ENCODE measurements around the gene MTMR2.

MTMR2 gene

DNA sequence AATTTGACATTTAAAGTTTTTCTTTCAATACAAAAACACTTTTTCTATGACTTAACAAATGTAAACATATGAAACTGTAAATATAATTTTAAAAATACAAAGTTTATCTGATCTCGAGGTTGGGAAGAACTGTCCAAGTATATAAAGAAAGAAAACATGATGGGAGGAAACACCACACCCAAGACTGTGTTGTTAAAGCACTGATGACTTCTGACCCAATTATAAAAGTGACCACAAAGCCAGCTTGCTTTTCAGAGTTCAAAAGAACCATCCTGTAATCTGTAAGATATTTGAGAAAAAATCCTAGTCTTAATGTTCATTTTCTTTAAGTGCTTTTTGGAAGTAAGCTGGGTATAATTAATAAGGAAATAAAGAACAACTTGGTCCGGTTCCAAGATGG lies 118.0 kb downstream of the MTMR2 start:
- DNase-seq: no peak

GRCh38 chr11:95803973-95804372 lies 119.9 kb downstream of the MTMR2 start:
- DNase-seq: no peak

DNA sequence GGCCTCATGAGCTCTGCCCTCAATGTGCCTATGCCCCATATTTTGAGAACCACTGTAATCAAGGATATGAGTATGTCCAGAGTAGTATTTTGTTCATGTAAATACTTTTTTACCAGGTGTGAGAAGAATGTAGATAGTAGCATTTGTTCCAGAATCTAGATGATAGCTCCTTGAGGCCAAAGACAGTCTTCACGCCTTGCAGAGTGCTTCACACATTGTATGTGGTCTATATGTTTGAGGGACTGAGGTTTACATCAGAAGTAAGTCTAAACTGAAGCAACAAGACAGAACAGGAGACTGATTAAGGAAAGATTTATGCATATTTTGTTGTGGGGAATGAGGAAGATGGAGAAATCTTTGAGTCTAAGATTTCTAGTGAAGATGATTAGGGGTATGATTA lies 121.1 kb downstream of the MTMR2 start:
- no peak for DNase-seq

GRCh38 chr11:95800438-95800837 lies 123.5 kb downstream of the MTMR2 start:
- DNase-seq: no peak

DNA sequence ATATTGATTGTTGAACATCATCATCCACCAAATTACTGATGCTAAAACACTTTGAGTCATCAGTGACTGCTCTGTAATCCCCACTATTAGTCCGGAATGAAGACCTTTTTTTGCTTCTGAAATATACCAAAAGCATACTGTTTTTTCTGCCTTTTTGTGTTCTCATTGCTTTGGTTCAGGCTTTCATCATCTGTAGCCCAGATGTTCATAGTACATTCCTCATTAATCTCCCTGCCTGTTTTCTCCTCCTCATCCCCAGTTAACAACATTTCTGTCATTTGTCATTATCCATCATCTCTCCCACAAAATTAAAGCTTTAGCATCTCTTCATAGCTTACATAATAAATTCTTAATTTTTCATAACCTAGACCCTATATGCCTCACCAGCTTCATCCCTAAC lies 124.4 kb downstream of the MTMR2 start:
- DNase-seq: no peak

- DNase-seq: no peak
Observed at GRCh38 chr11:95796501-95796900, 127.4 kb downstream of the MTMR2 start.

DNA sequence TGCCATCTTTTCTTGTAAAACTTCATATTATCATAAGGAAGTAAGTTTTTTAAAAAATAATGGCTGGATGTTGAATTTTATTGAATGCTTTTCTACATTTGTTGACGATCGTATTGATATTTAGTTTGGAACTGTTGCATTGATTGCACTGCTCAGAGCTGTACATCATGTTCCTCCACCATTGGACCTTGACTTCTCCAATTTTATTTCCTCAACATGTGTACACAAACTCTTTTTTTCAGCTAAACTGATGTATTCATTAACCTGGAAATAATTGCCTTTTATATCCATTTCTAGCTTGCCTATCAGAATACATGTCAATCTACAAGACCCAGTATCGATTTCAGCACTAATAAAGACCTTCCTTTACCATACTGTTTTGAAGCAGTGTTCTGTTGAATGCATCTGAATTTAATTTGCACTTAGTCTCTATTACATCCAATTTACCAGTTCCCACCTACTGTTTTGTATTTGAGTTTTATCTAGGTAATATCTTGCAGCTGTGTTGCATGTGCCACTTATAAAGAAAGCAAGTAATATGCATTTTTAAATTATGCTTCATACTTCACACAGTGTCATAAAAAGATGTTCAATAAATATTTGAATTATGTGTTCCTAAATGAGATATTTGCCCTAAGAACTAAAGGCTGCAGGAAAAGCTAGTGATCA lies 128.1 kb downstream of the MTMR2 start:
- DNase-seq: no peak

DNA sequence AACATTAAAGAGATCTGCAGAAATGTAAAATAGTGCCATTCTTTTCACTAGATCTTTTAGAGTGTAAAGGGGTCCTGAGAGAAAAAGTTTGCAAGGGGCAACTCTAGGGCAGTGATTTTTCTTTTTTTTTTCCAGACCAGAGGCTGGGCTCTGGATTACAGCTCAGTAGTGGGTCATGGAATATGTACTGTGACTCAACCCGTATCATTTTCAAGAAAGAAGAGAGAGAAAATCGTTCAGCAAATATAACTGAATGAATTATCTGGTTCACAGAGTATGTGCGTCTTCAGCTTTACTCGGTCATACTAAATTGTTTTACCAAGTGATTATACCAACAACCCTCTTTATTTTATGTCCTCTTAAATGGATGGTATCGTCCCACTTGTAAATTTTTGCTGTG lies 129.8 kb downstream of the MTMR2 start:
- DNase-seq: no peak

DNA sequence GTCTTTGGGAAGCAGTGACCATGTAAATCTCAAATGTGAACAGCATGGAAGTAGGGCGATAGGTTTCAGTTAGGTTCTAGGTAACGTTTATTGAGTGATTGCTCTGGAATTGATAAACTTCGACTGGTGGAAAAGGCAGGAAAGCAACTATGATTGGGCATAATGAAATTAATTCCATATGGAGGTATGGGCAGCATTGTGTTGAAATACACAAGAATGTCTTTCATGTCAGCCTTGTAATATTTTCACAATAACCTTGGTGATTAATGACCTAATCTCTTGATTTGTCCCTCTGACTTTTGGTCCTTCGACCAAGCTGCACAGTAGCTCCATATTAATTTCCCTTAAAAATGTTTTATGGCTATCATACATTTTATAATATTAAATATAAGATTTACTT lies 130.8 kb downstream of the MTMR2 start:
- DNase-seq: no peak

- no peak for DNase-seq
Observed at GRCh38 chr11:95792700-95793099, 131.2 kb downstream of the MTMR2 start.

DNA sequence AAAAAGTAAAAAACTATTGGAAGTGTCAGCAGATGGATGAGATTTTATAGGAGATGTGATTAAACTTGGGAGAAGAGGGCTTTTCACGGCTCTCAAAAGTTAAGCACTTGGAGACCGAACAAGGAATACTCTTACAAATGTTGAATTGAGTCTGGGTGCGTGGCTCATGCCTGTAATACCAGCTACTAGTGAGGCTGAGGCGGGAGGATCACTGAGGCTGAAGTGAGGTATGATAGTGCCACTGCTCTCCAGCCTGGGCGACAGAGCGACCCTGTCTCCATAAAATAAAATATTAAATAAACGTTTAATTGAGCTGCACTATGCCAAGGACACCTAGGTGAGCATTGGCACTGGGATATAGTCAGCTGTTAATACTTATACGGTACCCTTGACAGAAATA lies 131.7 kb downstream of the MTMR2 start:
- no peak for DNase-seq

GRCh38 chr11:95791709-95792033 lies 132.2 kb downstream of the MTMR2 start:
- no peak for DNase-seq

- peak; percentile 35 to 49 for DNase-seq
Observed at GRCh38 chr11:95790933-95791708, 132.8 kb downstream of the MTMR2 start.

DNA sequence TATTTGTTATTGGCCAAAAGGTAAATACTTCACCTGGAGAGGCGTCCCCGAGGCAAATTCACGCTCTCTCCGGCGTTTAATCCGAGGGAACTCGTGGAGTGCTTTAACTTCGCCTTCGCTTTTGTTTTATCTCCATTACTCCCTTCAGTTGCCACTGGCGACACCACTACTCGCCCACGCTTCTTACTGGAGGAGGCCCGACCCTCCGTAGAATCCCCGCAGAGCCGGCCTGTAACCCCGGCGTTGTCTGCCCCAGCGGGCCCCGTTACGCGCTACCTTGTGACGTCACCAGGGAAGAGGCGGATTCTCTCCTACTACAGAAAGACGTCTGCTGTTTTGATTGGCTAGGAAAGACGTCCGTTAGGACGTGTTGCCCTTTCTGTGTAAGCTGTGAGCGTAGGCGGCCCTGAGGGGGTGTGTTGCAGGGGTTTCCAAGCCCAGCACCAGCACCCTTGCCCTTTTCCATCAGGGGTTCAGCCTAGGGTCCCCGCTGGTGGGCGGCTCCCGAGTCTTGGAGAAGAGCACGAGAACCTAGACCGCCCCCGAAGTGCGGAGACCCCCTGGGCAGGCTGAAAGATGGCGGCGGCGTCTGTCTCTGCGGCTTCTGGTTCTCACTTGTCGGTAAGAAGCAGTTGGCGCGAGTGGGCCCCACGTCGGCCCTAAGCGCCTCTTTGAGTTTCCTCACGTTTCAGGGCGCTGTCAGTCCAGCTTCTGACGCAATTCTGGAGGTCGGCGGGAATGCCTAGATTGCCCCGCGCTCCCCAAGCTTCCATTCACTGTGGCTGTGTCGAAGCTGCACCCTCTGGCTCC lies 133.6 kb downstream of the MTMR2 start, which contains the start of gene CEP57:
CEP57 (plus strand) TSS at position 376 of the 810 bp plus-strand sequence; CDS start at position 577, 201 bp downstream.
- DNase-seq: peak; percentile 98 to 99

DNA sequence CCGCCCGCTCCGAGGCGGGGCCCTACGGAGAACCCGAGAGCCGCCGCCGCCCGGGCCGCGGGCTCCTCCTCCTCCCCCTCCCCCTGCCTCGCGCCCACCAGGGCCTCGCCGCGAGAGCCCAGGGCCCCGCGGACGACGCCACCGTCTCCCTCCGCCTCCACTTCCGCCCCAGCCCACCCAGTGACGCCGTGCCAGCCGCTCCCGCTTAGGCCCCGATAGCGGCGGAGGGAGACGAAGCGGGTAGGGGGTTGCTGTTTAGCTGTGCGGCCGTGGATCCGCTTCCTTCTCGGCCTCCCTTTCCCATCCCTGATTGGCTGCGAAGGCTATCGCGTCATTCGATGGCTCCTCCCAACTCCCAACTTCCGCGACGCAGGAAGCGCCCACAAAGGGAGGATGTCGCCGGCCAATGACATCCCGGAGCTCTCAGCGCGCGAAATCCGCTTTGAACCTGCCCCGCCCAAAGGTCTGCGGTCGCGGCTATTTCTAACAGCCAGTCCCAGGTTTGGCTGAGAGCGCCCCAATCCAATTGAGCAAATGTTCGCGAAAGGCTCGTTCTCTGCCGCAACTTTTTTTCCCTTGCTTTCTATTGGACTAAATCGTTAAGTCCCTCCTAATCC lies 134.3 kb downstream of the MTMR2 start, which contains the start of gene FAM76B:
FAM76B (minus strand) TSS at position 277 of the 617 bp plus-strand sequence. CDS start 304 bp downstream, outside the sequence.
- peak; percentile 99 for DNase-seq

DNA sequence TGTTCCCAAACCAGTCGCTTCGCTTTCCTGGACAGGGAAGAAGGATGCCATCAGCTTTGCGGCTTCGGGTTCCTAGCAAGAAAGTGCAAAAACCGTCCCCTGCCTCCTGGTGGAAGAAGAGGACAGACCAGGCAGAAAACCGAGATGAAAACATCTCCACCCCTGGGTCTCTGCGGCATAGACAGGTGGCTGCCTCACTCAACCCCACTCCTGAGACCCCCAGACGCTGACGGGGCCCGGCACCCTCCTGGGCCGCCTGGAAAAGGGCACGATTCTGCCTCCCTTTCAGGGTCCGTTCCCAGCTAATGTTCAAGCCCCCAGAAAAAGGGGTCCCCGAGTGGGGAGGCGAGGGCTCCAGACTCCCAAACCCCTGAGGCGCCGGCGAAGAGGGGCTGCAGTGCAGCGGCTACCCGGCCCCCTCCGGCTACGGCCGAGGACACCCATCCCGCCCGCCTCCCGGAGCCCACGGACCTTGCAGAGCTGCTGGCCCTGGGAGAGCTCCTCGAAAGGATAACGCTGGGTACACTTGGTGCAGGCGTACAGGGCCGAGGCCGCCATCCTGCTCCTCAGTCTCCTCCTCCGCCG lies 134.9 kb downstream of the MTMR2 start:
- peak in 1 of 2 experiments; percentile 49 for DNase-seq
